H1 (cell line): ENCODE results near the gene ACTL10. TPM values are rescaled to one million over a fixed set of nuclear protein-coding genes. Genes with fewer than 3 reads are reported as not detected.
A peak's percentile ranks its signal among the peaks of the same experiment; 100 is the strongest.

Source experiments
- CTCF ChIA-PET: fragments of 300-600 bp; sonication (Branson Sonifier 250); formaldehyde crosslinking; loops from one replicate; lab custom pipeline; 2021; ENCODE audit not compliant: partially characterized antibody; lab: Charles Lee
- POLR2A ChIA-PET: fragments of 300-600 bp; sonication (Branson Sonifier 250); formaldehyde crosslinking; loops from one replicate; lab custom pipeline; 2021; ENCODE audit warnings: inconsistent platforms; ENCODE audit not compliant: partially characterized antibody; lab: Charles Lee
- DNase-seq, 2 experiments: peaks; one replicate each; pipeline versions ENCODE4 v3.0.0 to v3.0.0-alpha.2; 2010 to 2022; ENCODE audit warnings: low spot score in 2 of 2, low read depth in 1 of 2, mixed read lengths in 1 of 2
- FAIRE-seq: peaks from 2 replicates; lab custom pipeline; 2011; peaks lifted over from hg19 to GRCh38; lab: Jason Lieb, UNC
- H2AFZ ChIP-seq: 2 replicates; pipeline ENCODE4 v1.8.1; 2012; ENCODE audit warnings: low read length, inconsistent platforms
- H2AK5ac ChIP-seq: 2 replicates; pipeline ENCODE4 v1.6.1; 2013; ENCODE audit warnings: low read depth, low read length
- H2BK120ac ChIP-seq: replicated peaks from 2 replicates; pipeline ENCODE3; 2013; ENCODE audit warnings: low read depth, low read length, inconsistent platforms
- H2BK12ac ChIP-seq: 2 replicates; pipeline ENCODE4 v1.6.1; 2013; ENCODE audit warnings: low read depth, low read length
- H2BK15ac ChIP-seq: 2 replicates; pipeline ENCODE4 v1.6.1; 2013; ENCODE audit warnings: low read length
- H2BK20ac ChIP-seq: 2 replicates; pipeline ENCODE4 v1.6.1; 2013; ENCODE audit warnings: low read length
- H2BK5ac ChIP-seq: 2 replicates; pipeline ENCODE4 v1.6.1; 2013; ENCODE audit warnings: low read depth, low read length
- H3K14ac ChIP-seq: 2 replicates; pipeline ENCODE4 v1.6.1; 2013; ENCODE audit warnings: inconsistent platforms; ENCODE audit not compliant: insufficient read length
- H3K18ac ChIP-seq: 2 replicates; pipeline ENCODE4 v1.6.1; 2013; ENCODE audit warnings: low read length; ENCODE audit errors: extremely low read depth
- H3K23ac ChIP-seq: 2 replicates; pipeline ENCODE4 v1.6.1; 2013; ENCODE audit warnings: inconsistent platforms; ENCODE audit not compliant: insufficient read length
- H3K23me2 ChIP-seq: 2 replicates; pipeline ENCODE4 v1.6.1; 2013; ENCODE audit warnings: low read depth, low read length
- H3K27ac ChIP-seq: 2 replicates; pipeline ENCODE4 v1.6.1; 2011; ENCODE audit warnings: low read depth, low read length, inconsistent platforms
- H3K27me3 ChIP-seq, 4 experiments: replicated peaks in 1 of 4; 1 replicate in 1 of 4; 2 replicates in 3 of 4; pipeline versions ENCODE4 v1.6.1 to v1.8.1; 2011 to 2013; ENCODE audit warnings: low read length in 3 of 4, mild to moderate bottlenecking in 3 of 4, inconsistent platforms in 2 of 4, mixed read lengths in 2 of 4, moderate library complexity in 1 of 4; ENCODE audit not compliant: control insufficient read depth in 3 of 4, insufficient read depth in 3 of 4; ENCODE audit errors: extremely low read depth in 1 of 4
- H3K36me3 ChIP-seq, 4 experiments: 2 replicates each; pipeline versions ENCODE4 v1.6.1 to v1.8.1; 2011 to 2013; ENCODE audit warnings: mild to moderate bottlenecking in 4 of 4, low read length in 3 of 4, moderate library complexity in 2 of 4, control low read depth in 1 of 4, inconsistent platforms in 1 of 4; ENCODE audit not compliant: insufficient read depth in 4 of 4, control insufficient read depth in 2 of 4
- H3K4ac ChIP-seq: replicated peaks from 2 replicates; pipeline ENCODE3; 2013; ENCODE audit warnings: low read length, low read depth, mixed read lengths, inconsistent platforms; ENCODE audit not compliant: insufficient read length
- H3K4me1 ChIP-seq, 4 experiments: replicated peaks in 1 of 4; 1 replicate in 1 of 4; 2 replicates in 3 of 4; pipeline versions ENCODE4 v1.6.1 to v1.8.1; 2011 to 2013; ENCODE audit warnings: low read length in 3 of 4, inconsistent platforms in 2 of 4, mixed read lengths in 1 of 4; ENCODE audit not compliant: insufficient read depth in 4 of 4, control insufficient read depth in 3 of 4
- H3K4me2 ChIP-seq, 2 experiments: 2 replicates each; pipeline versions ENCODE4 v1.6.1 to v1.8.1; 2011 to 2013; ENCODE audit warnings: low read depth in 2 of 2, low read length in 2 of 2, control low read depth in 1 of 2, inconsistent platforms in 1 of 2, mild to moderate bottlenecking in 1 of 2; ENCODE audit not compliant: insufficient read depth in 1 of 2
- H3K4me3 ChIP-seq, 4 experiments: fragments of 200-600, 300-600 bp in 1 of 4; sonication (generic), shearing (Covaris generic), sonication (Bioruptor Twin) in 1 of 4; 2 replicates each; pipeline versions ENCODE4 v1.5.1 to v1.8.1; 2011 to 2016; ENCODE audit warnings: low read length in 4 of 4, low read depth in 3 of 4, control low read depth in 2 of 4, inconsistent platforms in 2 of 4, mild to moderate bottlenecking in 2 of 4, mixed read lengths in 1 of 4, moderate library complexity in 1 of 4; ENCODE audit not compliant: insufficient read depth in 2 of 4; ENCODE audit errors: extremely low read depth in 1 of 4
- H3K56ac ChIP-seq: replicated peaks from 2 replicates; pipeline ENCODE3; 2013; ENCODE audit warnings: low read depth, mild to moderate bottlenecking, mixed read lengths, low read length, inconsistent platforms; ENCODE audit not compliant: insufficient read length
- H3K79me1 ChIP-seq: 2 replicates; pipeline ENCODE4 v1.6.1; 2013; ENCODE audit warnings: low read depth, low read length, control low read depth
- H3K79me2 ChIP-seq, 2 experiments: 2 replicates each; pipeline versions ENCODE4 v1.6.1 to v1.8.1; 2012 to 2013; ENCODE audit warnings: low read length in 2 of 2, mild to moderate bottlenecking in 2 of 2, inconsistent platforms in 1 of 2; ENCODE audit not compliant: insufficient read depth in 2 of 2, control insufficient read depth in 1 of 2
- H3K9ac ChIP-seq, 4 experiments: replicated peaks in 1 of 4; 1 replicate in 1 of 4; 2 replicates in 3 of 4; pipeline versions ENCODE4 v1.6.1 to v1.8.1; 2011 to 2013; ENCODE audit warnings: low read depth in 3 of 4, low read length in 3 of 4, control low read depth in 2 of 4, mild to moderate bottlenecking in 2 of 4, moderate library complexity in 2 of 4, inconsistent platforms in 1 of 4; ENCODE audit errors: extremely low read depth in 1 of 4
- H3K9me3 ChIP-seq, 2 experiments: 2 replicates each; pipeline versions ENCODE4 v1.6.1 to v1.8.1; 2012 to 2013; ENCODE audit warnings: mild to moderate bottlenecking in 2 of 2, moderate library complexity in 2 of 2, control low read depth in 1 of 2, inconsistent platforms in 1 of 2, low read depth in 1 of 2, low read length in 1 of 2, mixed read lengths in 1 of 2; ENCODE audit not compliant: insufficient read depth in 2 of 2
- H4K20me1 ChIP-seq, 2 experiments: replicated peaks in 1 of 2; 2 replicates each; pipeline versions ENCODE3 to v1.8.1; 2011 to 2013; ENCODE audit warnings: inconsistent platforms in 2 of 2, low read length in 2 of 2, mild to moderate bottlenecking in 1 of 2; ENCODE audit not compliant: insufficient read depth in 2 of 2, control insufficient read depth in 1 of 2
- H4K5ac ChIP-seq: 2 replicates; pipeline ENCODE4 v1.6.1; 2013; ENCODE audit warnings: low read length, low read depth, mixed read lengths, inconsistent platforms; ENCODE audit not compliant: insufficient read length
- H4K8ac ChIP-seq: 2 replicates; pipeline ENCODE4 v1.8.0; 2013; ENCODE audit warnings: mild to moderate bottlenecking, moderate library complexity, low read length, inconsistent platforms; ENCODE audit not compliant: insufficient read depth; ENCODE audit errors: extremely low read depth
- H4K91ac ChIP-seq: replicated peaks from 2 replicates; pipeline ENCODE3; 2013; ENCODE audit warnings: low read length, mixed read lengths, inconsistent platforms; ENCODE audit not compliant: insufficient read length
- ASH2L ChIP-seq: fragments of 200-600, 300-600 bp; sonication (generic); IDR thresholded peaks from one replicate; pipeline ENCODE4 v1.7.1; 2017; ENCODE audit warnings: low read length
- CBX8 ChIP-seq: fragments of 300-800, 300-1000 bp; sonication (generic); IDR thresholded peaks from 2 replicates; pipeline ENCODE4 v1.7.1; 2016; ENCODE audit warnings: low read depth, low read length, borderline replicate concordance
- CHD1 ChIP-seq: IDR thresholded peaks from 2 replicates; pipeline ENCODE4 v1.6.1; 2012; ENCODE audit warnings: low read depth, low read length, improper control_type of control experiment
- CTBP2 ChIP-seq: IDR thresholded peaks from 2 replicates; pipeline ENCODE4 v1.7.0; 2011; ENCODE audit warnings: borderline replicate concordance, mild to moderate bottlenecking, moderate library complexity, mixed read lengths, low read length; ENCODE audit not compliant: insufficient read depth, insufficient read length
- FOSL1 ChIP-seq: IDR thresholded peaks from 2 replicates; pipeline ENCODE4 v1.6.1; 2011; ENCODE audit warnings: mild to moderate bottlenecking, low read depth, low read length, moderate library complexity; ENCODE audit not compliant: insufficient read depth
- GTF2F1 ChIP-seq: IDR thresholded peaks from 2 replicates; pipeline ENCODE4 v1.6.1; 2012; ENCODE audit warnings: low read depth, low read length, improper control_type of control experiment, borderline replicate concordance
- HDAC6 ChIP-seq: IDR thresholded peaks from one replicate; pipeline ENCODE4 v1.7.1; 2012; ENCODE audit warnings: low read depth, mild to moderate bottlenecking, inconsistent platforms, low read length, moderate library complexity
- POLR2A ChIP-seq, 2 experiments: IDR thresholded peaks; 1 replicate in 1 of 2; 2 replicates in 1 of 2; pipeline ENCODE4 v1.6.1; 2011; ENCODE audit warnings: low read depth in 2 of 2, low read length in 2 of 2, mild to moderate bottlenecking in 2 of 2; ENCODE audit errors: control extremely low read depth in 1 of 2
- RFX5 ChIP-seq: IDR thresholded peaks from 2 replicates; pipeline ENCODE4 v1.6.1; 2011; ENCODE audit warnings: low read depth, low read length, improper control_type of control experiment, borderline replicate concordance
- SP1 ChIP-seq: IDR thresholded peaks from 2 replicates; pipeline ENCODE4 v1.6.1; 2011; ENCODE audit warnings: low read depth, low read length
- ZNF274 ChIP-seq: IDR thresholded peaks from 2 replicates; pipeline ENCODE4 v1.7.0; 2012; ENCODE audit warnings: low read length, borderline replicate concordance; ENCODE audit errors: extremely low read depth
- WGBS, 2 experiments: shearing (Covaris generic) in 1 of 2; methylation state at CpG; one replicate each; pipeline versions ENCODE4 v1.1.6 to v1.1.7; 2013 to 2015; ENCODE audit warnings: low lambda C conversion rate in 2 of 2, mixed read lengths in 2 of 2, inconsistent platforms in 1 of 2, low coverage in 1 of 2, missing lambda C conversion rate in 1 of 2; ENCODE audit not compliant: insufficient replicate concordance in 2 of 2, insufficient coverage in 1 of 2, insufficient read length in 1 of 2; ENCODE audit errors: extremely low coverage in 1 of 2, missing lambda C conversion rate in 1 of 2; 5-methylcytosine and 5-hydroxymethylcytosine counted together
- polyA plus RNA-seq, 7 experiments: library from polyadenylated mRNA; depleted of rRNA in 3 of 7; stranded (reverse) in 5 of 7; unstranded in 2 of 7; fragments of >200 nt in 5 of 7; fragments of 200-250 nt in 2 of 7; gene quantifications; 1 replicate in 5 of 7; 2 replicates in 1 of 7; 4 replicates in 1 of 7; pipeline versions ENCODE4 v1.2.1 to v1.2.3, GENCODE V29; 2011 to 2013; ENCODE audit warnings: missing spikeins in 2 of 7, mixed read lengths in 2 of 7
- total RNA-seq: library from RNA; stranded (reverse); fragmentation: NEBNext Ultra II Directional; extraction: Animal tissue kit (Norgen Biotek cat#: 25700); gene quantifications from 2 replicates; pipeline ENCODE4 v1.2.1, GENCODE V29; 2021
- TF ChIP-seq, protein P1 (sequence below): IDR thresholded peaks from 2 replicates; pipeline ENCODE4 v1.6.1; 2012; ENCODE audit warnings: inconsistent platforms
- TF ChIP-seq, protein P2 (sequence below): IDR thresholded peaks from 2 replicates; pipeline ENCODE4 v1.6.1; 2012; ENCODE audit warnings: inconsistent platforms

ACTL10 gene
- total and polyA plus RNA-seq, 2 of the 8 experiments (the other 6 are each of a cell fraction or from before 2014, with no cell fraction given), result 0.26 TPM; not detected in 1

DNA sequence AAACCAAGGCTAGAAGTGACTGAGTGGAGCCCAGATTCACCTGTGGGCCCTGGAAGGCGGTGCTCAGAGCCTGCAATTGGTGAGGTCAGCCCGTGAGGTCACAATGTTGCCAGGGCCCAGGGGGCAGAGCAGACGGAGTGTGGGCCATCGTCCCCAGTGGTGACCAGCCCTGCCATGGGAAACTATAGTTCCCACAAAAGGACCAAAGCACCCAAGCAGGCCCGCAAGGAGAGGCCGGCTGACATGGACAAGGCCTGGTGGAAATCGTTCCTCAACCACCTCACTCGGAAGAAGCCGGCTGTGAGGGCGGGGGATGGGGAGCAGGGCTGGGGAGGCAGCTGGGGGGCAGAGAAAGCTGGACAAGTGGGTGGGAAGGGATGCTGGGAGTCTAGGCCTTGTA is 4.6 kb upstream of the ACTL10 start, which contains the start of gene C20orf144:
Gene C20orf144 (plus strand): TSS at position 156 of the 400 bp plus-strand sequence. CDS start 19 bp downstream, at position 175.
- H3K56ac ChIP-seq, result no peak within 1 kb of the TSS
- no peak within 1 kb of the TSS for H4K8ac ChIP-seq
- H3K4me3 ChIP-seq, result peak within 1 kb of the TSS; percentile 56 to 93 (median 82)
- H3K18ac ChIP-seq, result no peak within 1 kb of the TSS
- no peaks in the 10 kb centered on the region for H3K79me2 ChIP-seq
- peaks cover 0 to 14% (median 0%) of the 10 kb centered on the region in 4 experiments; a peak in 2 of 8 replicates for H3K36me3 ChIP-seq
- no peak within 1 kb of the TSS for H2BK5ac ChIP-seq
- no peak within 1 kb of the TSS for H3K23ac ChIP-seq
- no peak within 1 kb of the TSS for H4K91ac ChIP-seq
- no peak within 1 kb of the TSS for H2BK120ac ChIP-seq
- peak within 1 kb of the TSS; percentile 8 to 73 (median 40) for H3K9ac ChIP-seq
- H4K20me1 ChIP-seq, result peaks cover 0 to 8% of the 10 kb centered on the region in 2 experiments
- no peak for FAIRE-seq
- H2BK15ac ChIP-seq, result no peak within 1 kb of the TSS
- WGBS, 2 experiments, result 93% methylated on average over 7 of the region's 10 CpGs; no CpG with 5 or more reads in 1 of the 2 experiments
- peak within 1 kb of the TSS; percentile 34; the same call in 1 of the 2 replicates for H3K27ac ChIP-seq
- POLR2A ChIA-PET, result interaction anchor here (1.1 to 17.9 kb wide), 3 partner anchors 8 to 17 kb away, joined by 3 to 245 read pairs (median 3); partner anchors contain the start of gene NECAB3
- peaks cover 0 to 12% (median 8%) of the 10 kb centered on the region in 4 experiments; a peak in 4 of 7 replicates for H3K4me1 ChIP-seq
- no peak within 1 kb of the TSS for H2BK12ac ChIP-seq
- no peak within 1 kb of the TSS for H3K4ac ChIP-seq
- no peaks in the 10 kb centered on the region for H3K9me3 ChIP-seq
- CTCF ChIA-PET, result interaction anchor here (3.9 kb wide), 1 partner anchor 9 kb away, joined by 22 read pairs; no protein-coding TSS in a partner anchor
- no peak within 1 kb of the TSS for H3K14ac ChIP-seq
- peaks cover 0 to 3% (median 0%) of the 10 kb centered on the region in 4 experiments; a peak in 3 of 7 replicates for H3K27me3 ChIP-seq
- H3K23me2 ChIP-seq, result peaks cover 19% of the 10 kb centered on the region; the same call in 1 of the 2 replicates
- no peak within 1 kb of the TSS for H2BK20ac ChIP-seq
- no peak for DNase-seq
- H3K79me1 ChIP-seq, result no peaks in the 10 kb centered on the region
- no peak within 1 kb of the TSS for H4K5ac ChIP-seq
- H2AK5ac ChIP-seq, result no peak within 1 kb of the TSS
- H3K4me2 ChIP-seq, result peak within 1 kb of the TSS; percentile 67 to 94
- no peak within 1 kb of the TSS for H2AFZ ChIP-seq
- TF ChIP-seq, protein P1, sequence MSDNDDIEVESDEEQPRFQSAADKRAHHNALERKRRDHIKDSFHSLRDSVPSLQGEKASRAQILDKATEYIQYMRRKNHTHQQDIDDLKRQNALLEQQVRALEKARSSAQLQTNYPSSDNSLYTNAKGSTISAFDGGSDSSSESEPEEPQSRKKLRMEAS, result no peak
- TF ChIP-seq CTBP2, result no peak
- TF ChIP-seq ZNF274, result no peak
- TF ChIP-seq, protein P2, sequence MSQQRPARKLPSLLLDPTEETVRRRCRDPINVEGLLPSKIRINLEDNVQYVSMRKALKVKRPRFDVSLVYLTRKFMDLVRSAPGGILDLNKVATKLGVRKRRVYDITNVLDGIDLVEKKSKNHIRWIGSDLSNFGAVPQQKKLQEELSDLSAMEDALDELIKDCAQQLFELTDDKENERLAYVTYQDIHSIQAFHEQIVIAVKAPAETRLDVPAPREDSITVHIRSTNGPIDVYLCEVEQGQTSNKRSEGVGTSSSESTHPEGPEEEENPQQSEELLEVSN, result no peak
- no peak for TF ChIP-seq HDAC6
- TF ChIP-seq CBX8, result no peak
- no peak for TF ChIP-seq RFX5
- no peak for TF ChIP-seq POLR2A (IDR thresholded peaks at IDR 0.05; ENCODE audit: control extremely low read depth in 1 of 2, low read depth in 2 of 2, low read length in 2 of 2)
- no peak for TF ChIP-seq ASH2L
- TF ChIP-seq SP1, result no peak
- no peak for TF ChIP-seq GTF2F1
- no peak for TF ChIP-seq CHD1
- no peak for TF ChIP-seq FOSL1
